Cardiac fibroblast (primary cell): ENCODE measurements around the gene GPR6.
A peak's percentile ranks its signal among the peaks of the same experiment; 100 is the strongest.

Experiments used
- DNase-seq, 2 donors: peaks; one replicate each; pipeline versions ENCODE4 v3.0.0 to v3.0.0-alpha.2; 2010; ENCODE audit warnings: low read depth in 2 of 2
- H3K4me3 ChIP-seq, 2 donors: replicated peaks in 1 of 2; 1 replicate in 1 of 2; 2 replicates in 1 of 2; pipeline ENCODE4 v1.5.1; 2011; ENCODE audit warnings: low read depth in 2 of 2, low read length in 2 of 2, mild to moderate bottlenecking in 2 of 2, moderate library complexity in 1 of 2
- TF ChIP-seq, protein P1 (sequence below): IDR thresholded peaks from one replicate; pipeline ENCODE4 v1.5.1; 2011; ENCODE audit warnings: low read depth, mild to moderate bottlenecking, low read length, inconsistent platforms

GPR6 gene

DNA sequence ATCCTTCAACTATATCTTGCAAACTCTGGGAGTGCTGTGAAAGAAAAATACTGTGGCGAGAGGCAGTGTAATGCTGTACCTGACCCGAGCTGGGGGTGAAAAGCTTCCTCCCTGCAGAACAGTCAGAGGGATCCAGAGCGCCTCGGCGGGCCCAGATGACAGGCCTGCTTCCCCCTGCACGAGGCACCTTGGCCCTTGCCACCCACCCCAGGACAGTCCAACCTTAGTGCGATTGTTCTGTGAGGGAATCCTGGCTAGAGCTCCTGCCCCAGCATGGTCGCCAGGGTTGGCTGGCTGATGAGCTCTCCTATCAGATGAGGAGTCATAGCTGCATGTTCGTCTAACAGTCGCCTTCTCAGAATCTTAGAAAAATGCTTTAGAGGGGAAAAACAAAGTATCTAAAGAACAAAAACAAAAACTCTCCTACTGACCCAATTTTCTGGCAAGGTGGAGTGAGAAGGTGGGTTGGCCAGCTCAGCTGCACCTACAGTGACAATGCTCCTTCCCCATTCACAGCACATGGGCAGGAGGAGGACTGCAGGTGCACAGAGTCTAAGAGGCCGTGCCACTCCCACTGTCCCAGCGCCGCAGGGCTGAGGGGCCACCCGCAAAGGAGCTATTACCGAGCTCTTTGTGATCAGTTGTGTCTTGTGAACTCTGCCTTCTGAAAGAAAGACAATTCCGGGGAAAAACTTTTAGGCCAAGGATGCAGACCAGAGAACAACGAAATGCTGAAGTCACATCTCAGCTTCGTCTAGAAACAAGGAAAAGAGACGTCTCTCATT lies 28.6 kb upstream of the GPR6 start:
- no peak for DNase-seq
- TF ChIP-seq, protein P1, sequence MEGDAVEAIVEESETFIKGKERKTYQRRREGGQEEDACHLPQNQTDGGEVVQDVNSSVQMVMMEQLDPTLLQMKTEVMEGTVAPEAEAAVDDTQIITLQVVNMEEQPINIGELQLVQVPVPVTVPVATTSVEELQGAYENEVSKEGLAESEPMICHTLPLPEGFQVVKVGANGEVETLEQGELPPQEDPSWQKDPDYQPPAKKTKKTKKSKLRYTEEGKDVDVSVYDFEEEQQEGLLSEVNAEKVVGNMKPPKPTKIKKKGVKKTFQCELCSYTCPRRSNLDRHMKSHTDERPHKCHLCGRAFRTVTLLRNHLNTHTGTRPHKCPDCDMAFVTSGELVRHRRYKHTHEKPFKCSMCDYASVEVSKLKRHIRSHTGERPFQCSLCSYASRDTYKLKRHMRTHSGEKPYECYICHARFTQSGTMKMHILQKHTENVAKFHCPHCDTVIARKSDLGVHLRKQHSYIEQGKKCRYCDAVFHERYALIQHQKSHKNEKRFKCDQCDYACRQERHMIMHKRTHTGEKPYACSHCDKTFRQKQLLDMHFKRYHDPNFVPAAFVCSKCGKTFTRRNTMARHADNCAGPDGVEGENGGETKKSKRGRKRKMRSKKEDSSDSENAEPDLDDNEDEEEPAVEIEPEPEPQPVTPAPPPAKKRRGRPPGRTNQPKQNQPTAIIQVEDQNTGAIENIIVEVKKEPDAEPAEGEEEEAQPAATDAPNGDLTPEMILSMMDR: no peak
- H3K4me3 ChIP-seq: no peak overlapping the region

DNA sequence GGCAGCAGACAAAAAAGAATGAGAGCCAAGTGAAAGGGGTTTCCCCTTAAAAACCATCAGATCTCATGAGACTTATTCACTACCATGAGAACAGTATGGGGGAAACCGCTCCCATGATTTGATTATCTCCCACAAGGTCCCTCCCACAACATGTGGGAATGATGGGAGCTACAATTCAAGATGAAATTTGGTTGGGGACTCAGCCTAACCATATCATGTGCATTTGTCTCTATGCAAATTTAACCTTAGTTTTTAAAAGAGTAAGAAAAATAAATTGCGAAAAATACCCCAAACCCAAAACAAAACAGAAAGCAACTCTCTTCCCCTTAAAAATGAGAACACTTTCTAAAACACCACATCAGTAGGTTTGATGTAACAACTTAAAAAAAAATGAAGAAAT lies 22.6 kb upstream of the GPR6 start:
- TF ChIP-seq, protein P1: no peak
- no peak overlapping the region for H3K4me3 ChIP-seq
- DNase-seq: no peak

DNA sequence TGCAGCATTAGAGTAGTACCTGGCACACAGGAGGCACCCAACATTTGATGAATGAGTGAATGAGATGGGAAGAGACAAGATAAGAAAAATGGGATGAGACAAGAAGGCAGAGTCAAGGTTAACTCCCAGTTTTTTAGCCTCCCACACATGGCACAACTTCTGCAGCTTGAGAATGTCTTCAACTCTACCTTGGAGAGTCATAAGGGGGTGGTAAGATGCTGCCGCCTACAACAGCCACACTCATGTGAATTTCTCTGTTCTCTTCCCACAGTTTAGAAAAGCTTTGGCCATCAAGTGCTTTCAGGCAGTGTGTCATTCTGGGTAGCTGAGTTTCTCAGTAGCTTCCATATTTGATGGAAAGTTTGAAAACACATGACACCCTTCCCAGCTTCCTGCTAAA lies 19.5 kb upstream of the GPR6 start:
- no peak overlapping the region for H3K4me3 ChIP-seq
- TF ChIP-seq, protein P1: no peak
- DNase-seq: no peak

DNA sequence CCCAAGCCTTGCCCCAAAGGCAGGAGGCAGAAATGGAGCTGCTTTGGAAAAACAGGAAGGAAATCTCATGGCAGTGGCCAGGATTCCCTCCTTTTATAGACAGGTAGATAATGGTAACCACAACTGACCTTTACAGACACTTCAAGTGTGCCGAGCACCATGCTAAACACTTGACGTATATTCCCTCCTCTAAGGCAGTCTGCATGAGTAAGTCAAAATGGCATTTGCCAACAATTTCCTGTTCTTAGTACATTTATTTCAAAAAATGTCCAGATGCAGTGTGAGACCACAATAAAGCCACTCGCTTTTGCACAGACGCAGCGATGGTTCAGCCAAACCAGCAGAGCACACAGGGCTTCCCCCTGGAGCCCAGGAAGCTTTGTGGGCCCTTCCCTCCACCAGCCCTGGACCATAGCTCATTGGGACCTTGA lies 16.5 kb upstream of the GPR6 start:
- DNase-seq: peak; percentile 3 to 42
- no peak overlapping the region for H3K4me3 ChIP-seq
- TF ChIP-seq, protein P1: no peak

DNA sequence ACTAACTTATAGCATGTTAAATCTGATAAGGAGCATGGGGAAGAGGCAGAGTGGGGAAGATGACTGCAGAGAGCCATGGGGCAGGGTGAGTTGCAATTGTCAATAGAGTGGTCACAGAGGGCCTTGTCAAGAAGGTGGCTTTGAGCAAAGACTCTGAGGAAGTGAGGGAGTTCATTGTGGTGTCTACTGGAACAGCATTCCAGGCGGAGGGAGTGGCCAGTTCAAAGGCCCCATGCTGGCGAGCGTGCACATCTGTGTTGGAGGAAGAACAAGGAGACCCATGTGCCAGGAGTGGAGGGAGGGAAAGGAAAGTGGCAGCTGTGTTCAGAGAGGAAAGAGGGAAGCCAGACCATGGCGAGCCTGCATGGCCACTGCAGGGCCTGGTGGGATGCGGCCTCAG lies 15.8 kb upstream of the GPR6 start:
- H3K4me3 ChIP-seq: no peak overlapping the region
- DNase-seq: no peak
- TF ChIP-seq, protein P1: no peak

DNA sequence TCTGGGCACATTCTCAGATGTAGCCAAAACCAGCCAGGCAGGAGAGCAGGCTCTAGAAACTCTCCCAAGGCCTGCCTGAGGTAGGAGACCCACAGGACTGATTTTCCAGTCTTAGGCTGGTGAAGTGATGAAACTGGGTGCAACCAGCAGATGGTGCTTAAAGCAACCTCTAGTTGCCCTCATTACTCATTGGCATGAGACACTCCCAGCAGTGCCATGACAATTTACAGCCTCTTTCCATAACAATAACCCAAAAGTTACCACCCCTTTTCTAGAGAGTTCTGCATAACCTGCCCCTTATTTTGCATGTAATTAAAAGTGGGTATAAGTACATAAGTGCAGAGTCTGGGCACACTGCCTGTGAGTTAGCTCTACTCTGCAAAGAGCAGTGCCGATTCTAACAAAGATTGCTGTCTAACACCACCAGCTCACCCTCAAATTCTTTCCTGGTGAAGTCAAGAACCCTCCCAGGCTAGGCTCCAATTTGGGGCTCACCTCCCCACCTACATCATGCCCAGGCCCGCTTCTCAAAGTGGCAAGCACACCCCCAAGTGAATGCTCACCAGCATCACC lies 14.4 kb upstream of the GPR6 start:
- H3K4me3 ChIP-seq: no peak overlapping the region
- DNase-seq: no peak
- TF ChIP-seq, protein P1: no peak
